Inflammatory macrophage treated with lipopolysaccharide for 4 hours (primary cell): ENCODE results near the gene TMEM126A.
"Not testable (repeated sequence)": the region's sequence is repeated elsewhere in the genome, so short reads cannot be mapped to it uniquely, and the experiment has no call there.

ENCODE experiments used
- DNase-seq: peaks from one replicate; pipeline ENCODE4 v3.0.0-alpha.2; 2020

Gene TMEM126A

GRCh38 chr11:85661972-85662664 lies 14.4 kb downstream of the TMEM126A start:
- DNase-seq = no peak

GRCh38 chr11:85663080-85663752 lies 15.4 kb downstream of the TMEM126A start:
- DNase-seq = no peak

GRCh38 chr11:85663753-85664614 lies 16.2 kb downstream of the TMEM126A start:
- DNase-seq = peak; percentile 81

GRCh38 chr11:85664615-85665481 lies 17.1 kb downstream of the TMEM126A start, which contains the start of gene CREBZF:
CREBZF (minus strand) TSS chr11:85665129; CDS start chr11:85664875, 254 bp downstream.
- peak; percentile 97 for DNase-seq

GRCh38 chr11:85665733-85666132 lies 18.0 kb downstream of the TMEM126A start:
- no peak for DNase-seq

- DNase-seq = no peak
Measured at GRCh38 chr11:85666687-85667086, 18.9 kb downstream of the TMEM126A start.

GRCh38 chr11:85668157-85668556 lies 20.4 kb downstream of the TMEM126A start:
- DNase-seq = no peak

- DNase-seq = not testable (repeated sequence)
Measured at GRCh38 chr11:85670949-85671663, 23.3 kb downstream of the TMEM126A start.

- DNase-seq = no peak
Measured at GRCh38 chr11:85672105-85672902, 24.5 kb downstream of the TMEM126A start.

- DNase-seq = no peak
Measured at GRCh38 chr11:85673393-85673792, 25.6 kb downstream of the TMEM126A start.

- no peak for DNase-seq
Measured at GRCh38 chr11:85679576-85679975, 31.8 kb downstream of the TMEM126A start.

- DNase-seq = no peak
Measured at GRCh38 chr11:85680897-85681296, 33.1 kb downstream of the TMEM126A start.

- peak; percentile 18 for DNase-seq
Measured at GRCh38 chr11:85682330-85683305, 34.9 kb downstream of the TMEM126A start.

- DNase-seq = no peak
Measured at GRCh38 chr11:85685125-85685819, 37.5 kb downstream of the TMEM126A start.

- no peak for DNase-seq
Measured at GRCh38 chr11:85685820-85686459, 38.2 kb downstream of the TMEM126A start, which contains the start of gene CCDC89. CCDC89 (minus strand) TSS chr11:85686195; CDS start chr11:85686130, 65 bp downstream.

- peak; percentile 34 for DNase-seq
Measured at GRCh38 chr11:85694385-85694980, 46.7 kb downstream of the TMEM126A start.

GRCh38 chr11:85695546-85695945 lies 47.8 kb downstream of the TMEM126A start:
- DNase-seq = no peak

GRCh38 chr11:85697747-85698146 lies 50.0 kb downstream of the TMEM126A start:
- DNase-seq = no peak
